RCC 7860 (cell line): ENCODE results near the gene SORCS2.

Source experiments
- DNase-seq: peaks from one replicate; pipeline ENCODE4 v3.0.0-alpha.2; 2015; ENCODE audit warnings: low spot score
- FAIRE-seq: peaks from 2 replicates; lab custom pipeline; 2012; peaks lifted over from hg19 to GRCh38; lab: Jason Lieb, UNC

Gene SORCS2

GRCh38 chr4:7512428-7512827, 320.1 kb downstream of the SORCS2 start:
- DNase-seq (no peak), FAIRE-seq (no peak)

DNA sequence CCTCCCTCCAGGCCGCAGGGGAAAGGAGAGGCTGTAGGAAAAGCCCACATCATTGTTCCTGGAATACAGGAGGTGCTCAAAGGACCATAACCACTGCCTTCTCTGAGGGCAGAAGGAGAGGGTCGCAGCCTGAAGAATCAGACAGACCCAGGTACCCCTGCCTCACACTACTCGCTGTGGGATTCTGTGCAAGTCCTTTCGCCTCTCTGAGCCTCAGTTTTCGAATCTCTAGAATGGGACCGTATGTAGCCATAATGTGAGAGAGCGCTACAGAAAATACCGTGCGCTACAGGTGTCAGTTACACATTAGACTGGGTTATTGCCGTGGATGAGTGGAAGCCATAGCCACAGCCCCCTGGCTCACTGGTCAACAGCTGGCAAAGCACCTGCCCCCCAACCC, 320.6 kb downstream of the SORCS2 start:
- FAIRE-seq (no peak), DNase-seq (no peak)

DNA sequence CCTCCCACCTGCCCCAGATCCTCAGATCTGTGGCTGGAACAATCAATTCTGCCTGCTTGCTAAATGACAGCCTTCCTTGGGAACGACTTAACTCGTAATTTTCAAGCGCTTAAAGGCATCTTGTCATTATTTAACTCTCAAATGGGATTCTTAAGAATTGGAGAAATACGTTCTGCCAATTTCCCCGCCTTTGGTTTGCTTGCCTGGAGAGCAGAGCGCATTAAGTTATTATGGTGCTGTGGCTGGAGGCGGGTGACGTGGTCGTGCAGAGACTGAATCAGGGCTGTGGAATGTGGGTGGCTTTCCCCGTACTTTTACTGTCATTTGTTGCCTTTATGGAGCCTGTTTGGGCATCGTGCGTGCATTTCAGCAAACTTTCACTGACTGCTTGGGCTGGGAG, 321.3 kb downstream of the SORCS2 start:
- DNase-seq, result peak; percentile 16

DNA sequence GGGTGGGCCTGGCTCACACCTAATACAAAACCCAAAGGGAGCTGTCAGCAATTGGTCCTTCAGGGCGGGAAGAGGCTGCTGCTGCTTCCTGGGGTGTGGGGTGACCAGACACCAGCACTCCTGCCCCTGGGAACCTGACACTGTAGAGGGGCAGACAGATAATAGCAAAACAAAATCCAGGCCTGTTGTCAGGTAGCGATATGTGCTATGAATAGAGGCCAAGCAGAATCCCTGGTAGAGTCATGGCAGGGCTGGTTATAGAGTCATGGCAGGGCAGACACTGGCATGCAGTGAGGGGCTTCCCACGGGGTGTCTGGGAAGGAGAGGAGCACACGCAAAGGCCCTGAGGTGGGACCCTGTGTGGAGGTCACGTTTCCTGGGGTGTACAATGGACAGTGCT, 321.9 kb downstream of the SORCS2 start:
- DNase-seq (no peak), FAIRE-seq (no peak)

More for the DNA sequence above, 321.3 kb downstream of the SORCS2 start:
- FAIRE-seq, result no peak

DNA sequence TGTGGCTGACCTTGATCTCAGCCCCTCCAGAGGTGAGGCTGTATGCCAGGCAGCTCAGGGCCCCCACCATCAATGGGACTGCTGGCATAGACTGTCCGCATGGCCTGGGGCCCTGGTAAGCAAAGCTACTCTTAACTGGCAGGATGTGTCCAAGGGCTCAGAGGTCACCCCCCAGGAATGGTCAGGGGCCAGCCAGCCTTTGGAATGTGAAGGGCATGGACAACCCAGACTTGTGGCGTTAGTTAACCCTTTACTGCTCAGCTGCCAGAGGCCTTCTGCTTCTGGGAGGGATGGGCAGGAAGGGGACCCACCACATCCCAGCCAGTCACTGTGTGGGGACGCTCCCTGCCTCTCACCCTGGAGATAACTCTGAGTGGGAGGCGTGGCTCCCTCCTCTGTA, 322.5 kb downstream of the SORCS2 start:
- FAIRE-seq (no peak), DNase-seq (no peak)

GRCh38 chr4:7515390-7515902, 323.1 kb downstream of the SORCS2 start:
- FAIRE-seq, result no peak
- no peak for DNase-seq

DNA sequence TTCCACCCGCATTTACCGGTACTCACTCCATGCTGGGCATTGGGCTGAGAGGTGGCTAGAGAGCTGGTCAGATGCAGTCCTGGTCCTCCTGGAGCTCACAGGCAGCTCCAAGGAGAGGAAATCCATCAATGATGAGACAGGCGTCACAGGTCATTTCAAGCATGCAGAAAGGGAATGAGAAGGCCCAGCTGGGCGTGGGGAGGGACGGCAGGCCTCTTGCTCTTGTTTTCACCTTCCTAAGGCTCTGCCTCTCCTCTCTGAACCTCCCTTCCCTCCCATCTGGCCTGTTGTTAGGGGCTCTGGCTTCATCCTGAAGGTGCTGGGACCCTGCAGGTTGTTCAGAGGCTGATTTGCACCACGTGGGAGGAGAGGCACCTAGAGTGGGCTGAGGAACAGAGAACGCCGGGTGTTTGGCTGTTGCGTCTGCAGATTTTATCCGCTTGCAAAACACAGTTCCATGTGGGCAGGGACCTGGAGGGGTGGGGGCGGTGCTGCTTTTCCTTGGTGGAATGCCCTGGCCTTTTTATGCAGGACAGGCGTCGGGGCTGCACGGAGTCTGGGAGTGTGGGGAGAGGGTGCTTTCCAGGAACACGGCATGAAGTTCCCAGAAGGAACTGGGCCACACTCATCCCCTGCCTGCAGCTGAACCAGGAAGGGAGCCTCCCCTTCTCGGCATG, 323.9 kb downstream of the SORCS2 start:
- FAIRE-seq, result no peak
- DNase-seq, result no peak

GRCh38 chr4:7516773-7517144, 324.4 kb downstream of the SORCS2 start:
- DNase-seq (no peak), FAIRE-seq (no peak)

GRCh38 chr4:7518871-7519637, 326.7 kb downstream of the SORCS2 start:
- DNase-seq, result no peak
- no peak for FAIRE-seq

DNA sequence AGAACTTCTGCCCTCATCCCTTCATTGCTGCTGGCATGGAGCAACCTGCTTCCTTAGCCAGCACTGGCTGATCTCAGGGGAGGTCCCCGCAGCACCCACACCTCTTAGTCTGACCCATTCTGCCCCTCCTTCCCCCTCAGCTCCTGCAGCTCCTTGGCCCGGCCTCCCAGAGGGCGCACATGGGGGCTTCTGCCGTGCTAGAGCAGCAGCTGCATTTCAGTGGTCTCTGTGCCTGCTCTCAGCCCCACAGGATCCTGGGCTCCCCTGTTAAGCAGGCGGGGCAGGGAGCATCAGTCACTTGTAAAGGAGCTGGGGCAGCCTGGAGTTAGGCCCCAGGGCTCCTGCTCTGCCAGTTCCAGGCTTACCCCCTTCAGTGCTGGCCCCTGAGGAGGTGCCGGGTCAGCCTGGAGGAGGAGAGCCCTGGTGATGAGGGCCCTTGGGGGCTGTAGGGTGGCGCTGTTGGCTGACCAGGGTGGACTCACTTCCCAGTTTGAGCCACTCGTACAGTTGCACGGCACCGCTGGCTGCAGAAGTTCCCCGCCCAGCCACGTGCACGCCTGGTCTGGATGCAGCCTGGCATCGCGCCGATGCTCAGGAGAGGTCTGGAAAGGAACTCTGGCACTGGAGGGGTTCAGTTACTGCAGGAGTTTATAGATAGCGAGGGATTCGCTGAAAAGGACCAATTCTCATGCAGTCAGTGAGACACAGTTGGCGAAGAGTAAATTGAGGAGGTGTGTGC, 327.5 kb downstream of the SORCS2 start:
- FAIRE-seq (no peak), DNase-seq (no peak)

DNA sequence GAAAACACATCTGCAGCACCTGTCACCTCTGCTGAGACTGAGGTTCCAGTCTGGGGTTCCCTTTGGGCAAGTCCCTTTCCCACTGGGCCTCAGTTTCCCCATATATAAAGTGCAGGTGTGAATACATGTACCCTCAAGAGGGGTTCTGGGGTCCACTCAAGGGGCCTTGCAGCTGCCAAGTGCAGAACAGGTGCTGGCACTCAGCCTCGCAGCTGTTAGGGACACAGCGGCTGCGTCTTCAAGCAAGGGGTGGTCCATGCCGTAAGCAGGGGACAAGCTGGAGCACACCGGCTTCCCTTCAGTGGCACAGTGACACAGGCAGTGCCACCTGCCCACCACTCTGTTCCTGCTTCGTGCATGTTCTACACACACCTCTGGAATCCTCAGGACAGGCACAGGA, 329.3 kb downstream of the SORCS2 start:
- DNase-seq, result no peak
- FAIRE-seq, result no peak

DNA sequence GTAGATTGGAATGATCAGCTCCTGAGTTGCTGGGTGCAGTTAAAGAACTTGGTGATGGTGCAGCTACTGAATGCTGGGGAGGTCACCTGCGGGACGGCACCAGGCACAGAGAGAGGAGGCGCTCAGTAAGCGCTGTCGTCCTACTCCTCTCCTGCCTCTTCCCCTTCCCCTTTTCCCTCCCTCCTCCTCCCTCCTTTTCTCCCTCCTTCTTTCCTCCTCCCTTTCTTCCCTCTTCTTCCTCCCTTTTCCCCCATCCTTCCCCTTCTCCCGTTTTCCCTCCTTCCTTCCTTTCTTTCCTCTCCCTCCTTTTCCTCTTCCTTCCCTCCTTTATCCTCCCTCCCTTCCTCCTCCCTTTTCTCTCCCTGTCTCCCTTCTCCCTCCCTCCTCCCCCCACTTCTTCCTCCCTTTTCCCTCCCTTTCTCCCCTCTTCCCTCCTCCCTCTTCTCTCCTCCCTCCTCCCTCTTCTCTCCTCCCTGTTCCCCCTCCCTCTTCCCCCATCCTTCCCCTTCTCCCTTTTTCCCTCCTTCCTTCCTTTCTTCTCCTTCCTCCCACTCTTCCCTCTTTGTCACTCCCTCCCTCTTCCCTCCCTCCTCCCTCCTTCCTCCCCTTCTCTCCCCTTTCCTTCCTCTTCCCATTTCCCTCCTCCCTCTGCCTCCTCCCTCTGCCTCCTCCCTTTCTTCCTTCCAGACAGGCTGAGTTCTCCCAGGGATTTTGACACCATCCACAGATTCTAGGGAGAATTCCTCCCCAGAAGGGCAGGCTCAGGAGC, 330.3 kb downstream of the SORCS2 start:
- DNase-seq (no peak), FAIRE-seq (no peak)

GRCh38 chr4:7523526-7523925, 331.2 kb downstream of the SORCS2 start:
- DNase-seq (no peak), FAIRE-seq (no peak)

DNA sequence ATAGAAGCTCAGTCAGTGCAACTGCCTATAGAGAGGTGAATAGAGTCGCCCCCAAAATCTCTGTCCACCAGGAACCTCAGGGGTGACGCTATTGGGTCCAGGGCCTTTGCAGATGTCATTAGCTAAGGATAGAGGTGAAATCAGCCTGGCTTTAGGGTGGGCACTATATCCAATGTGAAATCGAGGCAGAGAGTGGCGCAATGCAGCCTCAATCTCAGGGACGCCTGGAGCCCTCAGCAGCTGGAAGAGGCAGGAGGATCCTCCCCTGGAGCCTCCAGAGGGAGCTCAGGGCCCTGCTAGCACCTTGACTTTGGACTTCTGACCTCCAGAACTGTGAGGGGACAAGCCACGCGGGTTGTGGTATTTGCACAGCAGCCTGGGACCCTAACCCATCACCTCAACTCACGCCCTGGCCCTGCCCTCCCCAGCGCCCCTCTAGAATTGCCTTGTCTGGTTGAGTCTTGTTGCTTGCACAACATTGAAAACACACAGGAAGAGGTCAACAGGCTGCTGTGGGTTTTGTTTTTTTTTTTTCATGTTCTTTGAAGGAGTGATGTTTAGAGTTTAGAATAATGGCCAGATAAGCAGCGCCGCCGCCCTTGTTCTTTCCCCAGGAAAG, 331.8 kb downstream of the SORCS2 start:
- DNase-seq, result no peak

DNA sequence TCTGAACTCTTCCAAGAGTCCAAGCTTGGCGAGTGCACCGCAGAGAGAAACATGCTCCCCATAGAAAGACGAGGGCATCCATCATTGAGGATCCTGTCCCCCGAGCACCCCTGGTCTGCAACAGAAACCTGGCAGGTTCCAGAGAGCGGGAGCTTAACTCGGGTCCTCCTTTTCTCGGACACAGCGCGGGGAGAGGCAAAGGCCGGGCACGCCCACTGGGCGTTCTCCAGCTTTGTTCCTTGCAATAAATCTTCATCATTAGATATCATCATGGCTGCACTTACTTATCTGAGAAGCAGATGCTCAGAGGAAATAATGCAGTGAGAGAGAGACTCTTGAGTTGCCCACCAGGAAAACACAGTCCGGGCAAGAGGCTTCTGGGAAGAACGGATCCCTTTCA, 332.5 kb downstream of the SORCS2 start:
- FAIRE-seq, result no peak
- no peak for DNase-seq

More for the DNA sequence above, 331.8 kb downstream of the SORCS2 start:
- FAIRE-seq, result no peak

DNA sequence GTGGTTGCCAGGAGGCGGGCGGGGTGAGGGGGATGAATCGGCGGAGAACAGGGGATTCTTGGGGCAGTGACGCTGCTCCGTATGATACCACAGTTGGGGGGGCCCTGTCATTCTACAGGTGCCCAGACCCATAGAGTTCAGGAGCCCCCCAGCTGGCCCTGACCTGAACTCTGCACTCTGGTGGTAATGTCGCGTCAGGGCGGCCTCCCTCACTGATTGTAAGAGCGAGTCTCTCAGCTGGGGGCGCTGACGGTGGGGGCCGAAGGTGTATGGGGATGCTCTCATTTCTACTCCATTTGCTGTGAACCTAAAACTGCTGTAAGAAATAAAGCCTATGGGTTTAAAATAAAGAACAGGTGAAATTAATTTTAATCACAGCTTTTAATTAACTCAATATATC, 334.2 kb downstream of the SORCS2 start:
- DNase-seq (no peak), FAIRE-seq (no peak)

DNA sequence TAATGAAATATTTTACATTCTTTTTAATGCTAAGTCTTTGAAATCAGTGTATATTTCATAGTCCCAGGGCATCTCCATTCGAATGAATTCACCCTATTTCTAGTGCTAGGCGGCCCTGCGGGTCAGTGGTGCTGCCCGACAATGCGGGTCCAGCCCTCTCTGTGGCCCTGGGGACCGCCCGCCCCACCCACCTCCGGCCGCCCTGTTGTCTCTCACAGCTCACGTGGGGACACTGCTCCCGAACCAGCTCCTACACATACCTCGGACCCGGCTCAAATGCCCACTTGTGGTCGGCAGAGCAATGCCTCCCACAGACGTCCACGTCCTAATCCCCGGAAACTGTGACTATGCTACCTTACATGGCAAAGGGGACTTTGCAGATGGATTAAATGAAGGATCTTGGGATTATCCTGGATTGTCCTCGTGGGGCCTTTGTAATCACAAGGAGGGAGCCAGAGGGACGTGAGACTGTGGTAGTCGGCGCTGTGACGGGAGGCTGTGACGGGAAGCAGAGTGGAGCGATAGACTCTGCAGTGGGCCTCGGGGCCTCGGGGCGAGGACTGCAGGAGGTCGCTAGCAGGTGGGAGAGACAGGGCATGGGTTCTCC, 334.7 kb downstream of the SORCS2 start:
- DNase-seq (no peak), FAIRE-seq (no peak)

DNA sequence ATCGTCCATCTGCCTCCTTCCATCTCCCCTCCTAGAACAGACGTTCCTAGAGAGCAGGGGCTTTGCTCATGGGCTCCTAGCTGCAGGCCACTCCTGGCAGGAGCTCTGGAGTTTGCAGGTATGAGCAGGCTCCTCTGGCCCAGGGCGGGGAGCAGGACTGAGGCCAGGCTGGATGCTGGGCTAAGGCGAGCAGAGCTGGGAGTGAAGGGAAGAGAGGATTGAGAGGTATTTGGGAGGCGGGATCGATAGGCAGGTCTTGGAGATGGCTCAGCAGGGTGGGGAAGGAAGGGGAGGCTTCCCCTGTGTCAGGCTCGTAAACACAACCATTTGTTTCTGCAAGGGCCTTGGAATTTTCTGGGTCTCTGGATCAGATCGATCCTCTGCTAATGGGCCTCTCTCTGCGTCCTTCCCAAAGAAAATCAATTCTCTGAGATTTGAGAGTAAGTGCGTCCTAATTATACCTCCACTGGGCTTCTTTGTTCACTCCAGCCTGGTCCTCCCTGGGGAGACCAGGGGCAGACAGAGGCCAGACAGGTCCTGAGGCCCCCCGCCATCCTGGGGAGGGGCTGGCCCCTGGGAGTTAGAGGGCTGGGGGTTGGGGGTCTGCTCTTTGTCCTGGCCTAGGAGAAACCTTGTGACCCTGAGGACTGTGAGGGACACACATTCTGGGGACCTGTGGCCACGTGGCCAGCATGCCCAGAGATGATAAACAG, 337.2 kb downstream of the SORCS2 start:
- FAIRE-seq (no peak), DNase-seq (no peak)

GRCh38 chr4:7530082-7530481, 337.7 kb downstream of the SORCS2 start:
- FAIRE-seq, result no peak

More at GRCh38 chr4:7530082-7530481, 337.7 kb downstream of the SORCS2 start:
- DNase-seq, result no peak
